HG02610 (cell line): ENCODE results near the gene IGFL4.
"Not testable (repeated sequence)": the region's sequence is repeated elsewhere in the genome, so short reads cannot be mapped to it uniquely, and the experiment has no call there.

Source experiments
- ATAC-seq: cut with Tn5 transposase; IDR thresholded peaks from one replicate; pipeline ENCODE4 v1.9.1; 2021; ENCODE audit warnings: mild to moderate bottlenecking, moderate library complexity; ENCODE audit not compliant: unreplicated experiment

The IGFL4 gene

GRCh38 chr19:46040952-46041500, at the start of gene IGFL4:
Gene IGFL4, minus strand, starts transcription at chr19:46041002. Its CDS starts 40 bp downstream, at chr19:46040962.
- ATAC-seq: no peak

- ATAC-seq: no peak
Measured at GRCh38 chr19:46090444-46090843, 49.6 kb upstream of the IGFL4 start.

- no peak for ATAC-seq
Measured at GRCh38 chr19:46089432-46089831, 48.6 kb upstream of the IGFL4 start.

- ATAC-seq: no peak
Measured at GRCh38 chr19:46088101-46088500, 47.3 kb upstream of the IGFL4 start.

GRCh38 chr19:46085888-46086287, 45.1 kb upstream of the IGFL4 start:
- ATAC-seq: no peak

- no peak for ATAC-seq
Measured at GRCh38 chr19:46082728-46083050, 41.9 kb upstream of the IGFL4 start.

- no peak for ATAC-seq
Measured at GRCh38 chr19:46081928-46082727, 41.3 kb upstream of the IGFL4 start.

- ATAC-seq: no peak
Measured at GRCh38 chr19:46080561-46080960, 39.8 kb upstream of the IGFL4 start.

GRCh38 chr19:46079576-46079975, 38.8 kb upstream of the IGFL4 start:
- no peak for ATAC-seq

- ATAC-seq: not testable (repeated sequence)
Measured at GRCh38 chr19:46078573-46079332, 38.0 kb upstream of the IGFL4 start.

- no peak for ATAC-seq
Measured at GRCh38 chr19:46077815-46078167, 37.0 kb upstream of the IGFL4 start.

GRCh38 chr19:46076951-46077814, 36.4 kb upstream of the IGFL4 start:
- ATAC-seq: no peak

- ATAC-seq: no peak
Measured at GRCh38 chr19:46076031-46076880, 35.5 kb upstream of the IGFL4 start.

- ATAC-seq: no peak
Measured at GRCh38 chr19:46073268-46073922, 32.6 kb upstream of the IGFL4 start.

GRCh38 chr19:46069806-46070341, 29.1 kb upstream of the IGFL4 start:
- ATAC-seq: no peak

- ATAC-seq: no peak
Measured at GRCh38 chr19:46068345-46069258, 27.8 kb upstream of the IGFL4 start.

GRCh38 chr19:46067691-46068090, 26.9 kb upstream of the IGFL4 start:
- ATAC-seq: no peak

GRCh38 chr19:46066471-46066870, 25.7 kb upstream of the IGFL4 start:
- ATAC-seq: no peak
